A204.1 (cell line): ENCODE measurements around the gene ALDH8A1.

Source experiments
- FAIRE-seq: peaks from 2 replicates; lab custom pipeline; 2012; peaks lifted over from hg19 to GRCh38; lab: Jason Lieb, UNC

The ALDH8A1 gene

DNA sequence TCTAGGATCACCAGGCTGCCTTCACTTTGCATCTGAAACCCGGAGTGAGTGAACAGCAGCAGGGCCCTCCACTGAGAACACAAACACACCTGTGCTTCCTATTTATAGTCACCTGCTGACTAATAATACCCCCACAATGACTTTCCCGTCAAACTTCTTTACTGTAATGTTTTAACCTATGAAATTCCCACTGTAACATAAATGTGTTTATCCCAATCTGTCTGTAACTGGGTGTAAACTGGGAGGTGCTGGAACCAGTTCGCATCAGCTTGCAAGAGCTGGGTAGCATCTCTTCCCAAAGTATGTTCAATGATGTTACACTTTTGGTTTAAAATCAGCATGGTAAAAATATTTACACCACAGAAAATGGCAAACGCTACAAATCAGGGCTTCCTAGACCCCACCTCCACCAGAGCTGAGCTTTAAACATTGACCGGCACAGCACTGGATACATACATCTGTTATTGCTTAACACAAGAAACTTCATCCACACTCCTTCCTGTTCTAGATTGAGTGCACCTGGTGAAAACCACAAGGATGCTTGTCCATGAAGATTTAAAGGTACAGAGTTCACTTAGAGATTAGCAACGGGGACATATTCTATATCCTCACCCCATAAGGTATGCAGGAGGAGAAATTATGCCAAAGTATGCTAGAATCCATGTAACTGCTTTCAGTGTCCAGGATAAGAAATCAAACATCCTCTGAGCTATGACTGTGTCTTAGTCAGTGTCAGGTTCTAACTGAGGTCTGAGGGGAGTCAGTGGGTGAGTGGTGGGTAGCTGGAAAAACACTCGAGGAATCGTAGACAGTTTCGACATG lies 79.0 kb downstream of the ALDH8A1 start:
- FAIRE-seq: no peak

DNA sequence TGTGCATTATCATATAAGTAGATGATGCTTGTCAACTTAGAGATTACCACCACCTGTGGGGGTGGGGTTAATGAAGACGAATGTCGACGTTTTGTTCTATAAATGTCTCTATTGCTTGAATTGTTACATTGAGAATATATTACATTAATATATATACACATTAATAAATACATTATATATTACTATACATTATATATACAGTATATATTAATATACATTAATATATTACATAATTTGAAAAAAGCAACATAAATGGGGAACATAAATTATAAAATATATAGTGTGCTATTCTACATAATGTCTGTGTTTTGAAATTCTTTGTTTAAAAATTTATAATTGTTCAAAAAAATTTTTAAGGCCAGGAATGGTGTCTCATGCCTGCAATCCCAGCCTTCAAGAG lies 81.1 kb downstream of the ALDH8A1 start:
- FAIRE-seq: peak; percentile 58
